GM13977 (cell line): ENCODE data around the gene SPATS2L.

Source experiments
- DNase-seq: peaks from one replicate; pipeline ENCODE4 v3.0.0; 2012; ENCODE audit warnings: low spot score
- in situ Hi-C: fragments of 300-500 bp; cut with MboI; formaldehyde crosslinking; loops from one replicate; pipeline ENCODE4 v1.12.0; 2022; ENCODE audit warnings: low sequenced_read_pairs, low pct_unique_long_range_greater_than_20kb, mixed read lengths, inconsistent platforms; ENCODE audit not compliant: unreplicated experiment
- TF ChIP-seq, protein P1 (sequence below): IDR thresholded peaks from 2 replicates; pipeline ENCODE4 v1.5.1; 2012; ENCODE audit warnings: mild to moderate bottlenecking, control low read depth; ENCODE audit not compliant: insufficient read depth; ENCODE audit errors: extremely low read depth, missing control alignments

Gene SPATS2L

DNA sequence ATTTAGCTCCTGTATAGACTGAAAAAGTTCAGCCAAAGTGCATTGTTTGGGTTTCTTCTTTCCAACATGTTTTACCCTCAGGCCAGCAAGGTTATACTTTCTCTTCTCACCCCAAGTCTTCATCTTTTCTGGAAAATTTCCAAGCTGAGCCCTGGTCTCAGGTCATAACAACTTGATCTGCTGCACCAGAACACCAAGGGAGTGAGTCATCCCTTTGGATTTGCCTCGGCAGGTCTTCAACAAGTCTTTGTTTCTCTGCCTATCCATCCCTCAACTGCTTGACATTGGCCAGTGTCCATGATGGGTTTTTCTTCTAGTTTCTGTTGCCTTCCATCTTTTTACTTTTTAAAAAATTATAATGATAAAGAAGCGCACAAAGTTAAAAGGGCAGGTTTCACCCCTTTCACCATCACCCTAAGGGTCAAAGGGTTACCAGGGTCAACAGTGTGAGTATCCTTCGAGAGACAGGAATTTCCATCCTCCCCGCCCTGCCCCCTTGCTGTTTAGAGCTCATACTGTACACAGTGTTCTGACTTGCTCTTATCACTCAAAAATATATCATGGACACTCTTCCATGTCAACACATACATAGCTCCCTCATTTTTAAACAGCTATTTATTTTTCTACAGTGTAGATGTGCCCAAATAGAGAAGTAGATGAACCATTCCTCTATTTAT, 5.7 kb upstream of the SPATS2L start:
- in situ Hi-C loops = no loop called here

DNA sequence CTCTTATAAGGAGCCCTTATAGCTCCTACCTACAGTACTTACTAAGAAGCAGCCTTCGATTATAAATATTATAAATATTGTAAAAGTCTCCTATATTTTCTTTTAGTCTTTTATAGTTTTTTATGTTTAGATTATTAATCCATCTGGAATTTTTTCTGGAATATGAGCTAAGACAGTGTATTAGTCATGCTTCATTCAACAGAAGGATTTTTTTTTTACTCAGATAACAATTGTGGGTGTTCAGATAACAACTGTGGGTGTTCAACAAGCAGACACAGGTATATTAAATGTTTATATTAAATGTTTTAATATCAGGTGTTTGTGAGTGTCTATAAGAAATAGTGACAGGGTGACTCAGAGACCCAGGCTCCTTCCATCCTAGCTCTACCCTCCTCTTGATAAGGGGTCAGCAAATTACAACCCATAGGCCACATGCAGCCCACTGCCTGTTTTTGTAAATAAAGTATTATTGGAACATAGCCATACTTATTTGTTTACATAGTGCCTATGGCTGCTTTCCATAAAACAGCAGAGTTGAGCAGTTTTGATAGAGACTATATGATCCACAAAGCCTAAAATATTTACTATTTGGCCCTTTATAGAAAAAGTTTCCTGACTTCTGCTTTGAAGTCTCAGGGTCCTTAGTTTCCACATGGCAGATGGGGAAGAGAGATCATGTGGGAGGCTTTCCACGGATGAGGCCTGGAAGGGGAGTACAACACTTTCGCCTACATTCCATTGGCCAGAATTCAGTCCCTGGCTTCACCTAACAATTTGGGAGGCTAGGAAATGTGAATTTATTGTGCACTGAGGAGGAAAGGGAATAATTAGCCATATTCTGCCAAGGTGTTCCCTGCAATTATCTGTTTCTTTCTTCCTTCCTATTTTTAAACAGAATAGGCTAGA, 4.3 kb upstream of the SPATS2L start:
- no peak for DNase-seq
- TF ChIP-seq, protein P1, sequence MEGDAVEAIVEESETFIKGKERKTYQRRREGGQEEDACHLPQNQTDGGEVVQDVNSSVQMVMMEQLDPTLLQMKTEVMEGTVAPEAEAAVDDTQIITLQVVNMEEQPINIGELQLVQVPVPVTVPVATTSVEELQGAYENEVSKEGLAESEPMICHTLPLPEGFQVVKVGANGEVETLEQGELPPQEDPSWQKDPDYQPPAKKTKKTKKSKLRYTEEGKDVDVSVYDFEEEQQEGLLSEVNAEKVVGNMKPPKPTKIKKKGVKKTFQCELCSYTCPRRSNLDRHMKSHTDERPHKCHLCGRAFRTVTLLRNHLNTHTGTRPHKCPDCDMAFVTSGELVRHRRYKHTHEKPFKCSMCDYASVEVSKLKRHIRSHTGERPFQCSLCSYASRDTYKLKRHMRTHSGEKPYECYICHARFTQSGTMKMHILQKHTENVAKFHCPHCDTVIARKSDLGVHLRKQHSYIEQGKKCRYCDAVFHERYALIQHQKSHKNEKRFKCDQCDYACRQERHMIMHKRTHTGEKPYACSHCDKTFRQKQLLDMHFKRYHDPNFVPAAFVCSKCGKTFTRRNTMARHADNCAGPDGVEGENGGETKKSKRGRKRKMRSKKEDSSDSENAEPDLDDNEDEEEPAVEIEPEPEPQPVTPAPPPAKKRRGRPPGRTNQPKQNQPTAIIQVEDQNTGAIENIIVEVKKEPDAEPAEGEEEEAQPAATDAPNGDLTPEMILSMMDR = no peak
- in situ Hi-C loops = no loop called here

More for the DNA sequence above, 5.7 kb upstream of the SPATS2L start:
- DNase-seq = no peak
- TF ChIP-seq, protein P1 = no peak

DNA sequence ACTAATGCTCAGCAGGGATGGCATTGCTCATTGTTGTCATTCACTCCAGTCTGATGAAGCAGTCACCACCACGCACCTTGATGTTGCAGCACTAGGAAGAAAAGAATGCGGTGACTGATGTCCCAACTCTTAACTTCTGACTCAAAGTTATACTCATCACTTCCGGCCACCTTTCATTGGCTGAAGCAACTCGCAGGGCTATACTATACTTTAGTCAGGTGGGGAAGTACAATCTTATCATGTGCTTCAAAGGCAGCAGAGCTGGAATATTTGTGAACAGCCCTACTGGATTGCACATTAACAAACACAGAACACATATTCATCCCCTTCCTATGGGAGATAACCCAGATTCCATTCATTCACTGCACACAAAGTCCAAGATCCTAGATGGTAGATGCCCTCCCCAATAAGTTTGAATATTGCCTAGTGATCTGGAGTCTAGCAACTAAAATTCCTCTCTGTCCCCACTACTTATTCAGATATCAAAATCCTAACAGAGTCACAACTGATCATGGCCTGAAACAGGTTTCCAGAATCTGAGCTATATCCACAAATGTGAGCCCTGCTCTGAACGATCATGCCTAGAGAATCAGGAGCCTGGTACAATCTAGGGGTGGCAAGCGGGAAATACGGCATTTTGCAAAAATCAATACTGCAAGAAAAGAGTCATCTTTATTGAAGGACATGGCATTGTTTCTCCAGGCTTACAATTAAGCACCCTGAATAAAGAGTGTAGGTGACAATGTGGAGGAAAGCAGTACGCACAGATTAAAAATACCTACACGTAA, 3.4 kb upstream of the SPATS2L start:
- DNase-seq = no peak
- in situ Hi-C loops = no loop called here
- TF ChIP-seq, protein P1 = no peak

DNA sequence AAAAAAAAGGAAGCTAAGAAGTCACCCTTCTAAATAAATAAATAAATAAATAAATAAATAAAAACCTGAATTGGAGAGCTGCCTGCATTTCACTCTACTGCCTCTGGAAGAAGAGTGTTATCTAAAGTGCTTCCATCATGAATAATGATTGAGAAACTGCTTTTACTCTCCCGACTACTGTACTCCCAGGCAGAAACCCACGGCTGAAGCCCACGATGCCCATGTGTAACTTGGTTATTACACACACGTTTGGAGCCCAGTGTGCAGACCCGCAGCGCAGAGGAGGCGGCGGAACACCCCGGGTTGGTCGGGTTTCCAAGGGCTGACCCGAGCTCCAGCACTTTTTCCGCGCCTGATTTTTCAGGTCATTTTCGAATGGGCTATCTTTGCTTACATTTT, 697 bp upstream of the SPATS2L start:
- DNase-seq = no peak
- TF ChIP-seq, protein P1 = no peak
- in situ Hi-C loops = no loop called here

DNA sequence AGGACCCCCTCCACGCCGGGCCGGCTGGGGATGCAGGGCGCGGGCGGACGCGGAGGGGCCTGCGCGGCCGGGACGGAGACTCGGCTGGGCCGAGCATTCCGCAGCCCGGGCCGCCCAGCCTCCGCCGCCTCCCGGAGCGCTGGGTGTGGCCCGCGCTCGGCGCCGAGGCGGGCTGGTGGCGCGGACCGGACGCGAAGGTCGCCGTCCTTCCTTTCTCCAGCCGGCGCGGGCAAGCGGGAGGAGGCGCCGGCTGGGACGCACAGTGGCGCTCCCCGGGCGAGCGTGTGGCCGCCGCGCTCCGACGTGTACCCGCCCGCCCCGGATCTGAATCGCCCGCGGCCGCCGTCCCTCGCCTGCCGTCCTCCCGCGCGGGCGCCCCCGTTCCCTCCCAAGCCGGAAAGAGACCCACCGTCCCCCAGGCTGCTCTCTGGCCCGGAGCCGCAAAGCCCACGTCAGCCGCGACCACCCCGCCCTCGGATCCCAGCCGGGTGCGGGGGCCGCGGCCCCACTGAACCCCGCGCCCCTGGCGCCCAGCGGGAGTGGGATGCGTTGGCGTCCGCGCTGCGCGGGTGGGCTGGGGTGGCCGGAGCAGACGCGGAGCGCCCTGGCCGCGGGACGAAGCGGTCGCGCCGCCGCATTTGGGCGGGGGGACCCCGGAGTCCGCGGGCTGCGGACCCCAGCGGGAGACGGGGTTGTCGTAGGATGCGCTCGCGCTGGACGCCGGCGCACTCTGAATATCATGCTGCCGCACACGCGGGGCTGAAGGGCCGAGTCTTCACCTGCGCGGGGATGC, 634 bp downstream of the SPATS2L start:
- TF ChIP-seq, protein P1 = no peak
- no peak for DNase-seq
- in situ Hi-C loops = no loop called here
